ENCODE measurements around the gene RPN2. TPM values are rescaled to one million over a fixed set of nuclear protein-coding genes. Genes with fewer than 3 reads are reported as not detected.

The RPN2 gene
- total and polyA plus RNA-seq, 2 donors (not counting 1 experiment from before 2014, with no cell fraction given), result 80.2 to 87.3 TPM

GRCh38 chr20:37163832-37164554, 15.1 kb upstream of the RPN2 start:
- intact Hi-C loops (cut with micrococcal nuclease), result no loop called here
- Histone ChIP-seq H3K79me2 (ENCODE audit: control insufficient read depth, insufficient read depth, low read length) (no peaks in the 10 kb centered on the region), H3K4me1 (ENCODE audit: control insufficient read depth in 2 of 2, insufficient read depth in 2 of 2, low read length in 2 of 2) (no peaks in the 10 kb centered on the region), H3K4me3 (ENCODE audit: control extremely low read depth in 1 of 5, extremely low read depth in 1 of 5, insufficient read depth in 1 of 5, low read depth in 2 of 5, low read length in 4 of 5) (no peak overlapping the region), H3K9ac (ENCODE audit: low read length) (no peak overlapping the region), H4K20me1 (ENCODE audit: control insufficient read depth, insufficient read depth, low read length, poor library complexity, severe bottlenecking) (no peaks in the 10 kb centered on the region), H2AFZ (ENCODE audit: insufficient read depth, low read depth, low read length, poor library complexity, severe bottlenecking) (no peak overlapping the region), H3K27ac (ENCODE audit: low read length in 2 of 2) (no peak overlapping the region), H3K36me3 (replicated peaks in 1 of 2; ENCODE audit: control extremely low read depth in 1 of 2, control insufficient read depth in 1 of 2, extremely low read depth in 1 of 2, insufficient read depth in 2 of 2, low read length in 1 of 2) (no peaks in the 10 kb centered on the region), H3K9me3 (ENCODE audit: control extremely low read depth in 1 of 3, control insufficient read depth in 2 of 3, insufficient read depth in 1 of 3, low read length in 2 of 3) (no peaks in the 10 kb centered on the region), H3K27me3 (replicated peaks in 1 of 4; ENCODE audit: control extremely low read depth in 1 of 4, control insufficient read depth in 3 of 4, insufficient read depth in 4 of 4, low read length in 3 of 4) (no peaks in the 10 kb centered on the region), H3K4me2 (replicated peaks; ENCODE audit: low read depth, low read length, poor library complexity, severe bottlenecking) (no peak overlapping the region)
- no peak overlapping the region for H3K27ac Mint-ChIP-seq
- no peak for ATAC-seq (ENCODE audit: low read depth)
- no peak overlapping the region for H3K4me3 Mint-ChIP-seq
- H3K27me3 Mint-ChIP-seq, result no peaks in the 10 kb centered on the region
- no peaks in the 10 kb centered on the region for H3K9me3 Mint-ChIP-seq (ENCODE audit: insufficient read depth)
- TF ChIP-seq CTCF (IDR thresholded peaks at IDR 0.05), result peak; percentile 19
- no peak for TF ChIP-seq EZH2 (IDR thresholded peaks at IDR 0.05; ENCODE audit: borderline replicate concordance, insufficient read depth, low read depth, low read length, poor library complexity, severe bottlenecking)
- H3K4me1 Mint-ChIP-seq, result no peaks in the 10 kb centered on the region
- DNase-seq, result no peak
- POLR2A ChIA-PET, result interaction anchor here (0.6 kb wide), 1 partner anchor 1016 kb away, joined by 5 read pairs; no protein-coding TSS in a partner anchor
- WGBS (ENCODE audit: insufficient coverage), result 93% methylated on average over 2 of the region's 4 CpGs
- CTCF ChIA-PET, result no interaction called here

GRCh38 chr20:37165031-37165430, 14.1 kb upstream of the RPN2 start:
- intact Hi-C loops (cut with micrococcal nuclease), result no loop called here
- TF ChIP-seq CTCF (IDR thresholded peaks at IDR 0.05) (no peak), EZH2 (IDR thresholded peaks at IDR 0.05; ENCODE audit: borderline replicate concordance, insufficient read depth, low read depth, low read length, poor library complexity, severe bottlenecking) (no peak)
- Histone ChIP-seq H4K20me1 (ENCODE audit: control insufficient read depth, insufficient read depth, low read length, poor library complexity, severe bottlenecking) (no peaks in the 10 kb centered on the region), H2AFZ (ENCODE audit: insufficient read depth, low read depth, low read length, poor library complexity, severe bottlenecking) (no peak overlapping the region), H3K9ac (ENCODE audit: low read length) (no peak overlapping the region), H3K27me3 (replicated peaks in 1 of 4; ENCODE audit: control extremely low read depth in 1 of 4, control insufficient read depth in 3 of 4, insufficient read depth in 4 of 4, low read length in 3 of 4) (no peaks in the 10 kb centered on the region), H3K36me3 (replicated peaks in 1 of 2; ENCODE audit: control extremely low read depth in 1 of 2, control insufficient read depth in 1 of 2, extremely low read depth in 1 of 2, insufficient read depth in 2 of 2, low read length in 1 of 2) (no peaks in the 10 kb centered on the region), H3K4me2 (replicated peaks; ENCODE audit: low read depth, low read length, poor library complexity, severe bottlenecking) (no peak overlapping the region), H3K79me2 (ENCODE audit: control insufficient read depth, insufficient read depth, low read length) (no peaks in the 10 kb centered on the region), H3K4me3 (ENCODE audit: control extremely low read depth in 1 of 5, extremely low read depth in 1 of 5, insufficient read depth in 1 of 5, low read depth in 2 of 5, low read length in 4 of 5) (no peak overlapping the region), H3K4me1 (ENCODE audit: control insufficient read depth in 2 of 2, insufficient read depth in 2 of 2, low read length in 2 of 2) (no peaks in the 10 kb centered on the region), H3K9me3 (ENCODE audit: control extremely low read depth in 1 of 3, control insufficient read depth in 2 of 3, insufficient read depth in 1 of 3, low read length in 2 of 3) (no peaks in the 10 kb centered on the region), H3K27ac (ENCODE audit: low read length in 2 of 2) (no peak overlapping the region)
- DNase-seq (no peak), ATAC-seq (ENCODE audit: low read depth) (no peak)
- no peak overlapping the region for H3K4me3 Mint-ChIP-seq
- ChIA-PET CTCF (no interaction called here), POLR2A (no interaction called here)
- H3K9me3 Mint-ChIP-seq (ENCODE audit: insufficient read depth), result no peaks in the 10 kb centered on the region
- H3K27ac Mint-ChIP-seq, result no peak overlapping the region
- no peaks in the 10 kb centered on the region for H3K27me3 Mint-ChIP-seq
- H3K4me1 Mint-ChIP-seq, result no peaks in the 10 kb centered on the region
- WGBS (ENCODE audit: insufficient coverage), result no CpG with 5 or more reads among the region's 1 CpG

All from B cell (primary cell).